OCI-LY7 (cell line): ENCODE results near the gene LRTM1. TPM values are rescaled to one million over a fixed set of nuclear protein-coding genes. Genes with fewer than 3 reads are reported as not detected.

Experiments used
- BruUV-seq: library from RNA; stranded (reverse); fragments of 400-500 nt; replicated peaks from 2 replicates; lab custom pipeline; 2021; lab: Mats Ljungman, UMichigan
- CTCF ChIA-PET: fragments of 300-600 bp; sonication (Branson Sonifier 250); formaldehyde crosslinking; loops from one replicate; lab custom pipeline; 2022; ENCODE audit warnings: antibody characterized with exemption; ENCODE audit not compliant: unreplicated experiment; lab: Charles Lee
- POLR2A ChIA-PET: fragments of 300-600 bp; sonication (Branson Sonifier 250); formaldehyde crosslinking; loops from one replicate; lab custom pipeline; 2022; ENCODE audit warnings: antibody characterized with exemption; lab: Charles Lee
- DNase-seq: peaks from one replicate; pipeline ENCODE4 v3.0.0-alpha.2; 2015; ENCODE audit warnings: low spot score
- H2AFZ ChIP-seq: fragments of 200-600 bp; sonication (generic), shearing (Covaris generic); 2 replicates; pipeline ENCODE4 v1.6.1; 2014; ENCODE audit warnings: mild to moderate bottlenecking, antibody characterized with exemption, low read length, moderate library complexity
- H3K27ac ChIP-seq: fragments of 200-600 bp; sonication (generic); 2 replicates; pipeline ENCODE4 v1.5.1; 2014; ENCODE audit warnings: mixed run types, low read depth, mild to moderate bottlenecking, moderate library complexity, low read length, inconsistent platforms; ENCODE audit not compliant: poor library complexity, severe bottlenecking
- H3K36me3 ChIP-seq: fragments of 200-600 bp; sonication (generic); 2 replicates; pipeline ENCODE4 v1.6.1; 2014; ENCODE audit warnings: mild to moderate bottlenecking, antibody characterized with exemption, low read length, moderate library complexity, mixed read lengths; ENCODE audit not compliant: insufficient read depth
- H3K4me1 ChIP-seq: fragments of 200-600 bp; sonication (generic); 2 replicates; pipeline ENCODE4 v1.5.1; 2014; ENCODE audit warnings: mild to moderate bottlenecking, low read length; ENCODE audit not compliant: insufficient read depth, poor library complexity, severe bottlenecking
- H3K4me2 ChIP-seq: fragments of 200-600 bp; sonication (generic); 2 replicates; pipeline ENCODE4 v1.6.1; 2014; ENCODE audit warnings: mild to moderate bottlenecking, low read length
- H3K4me3 ChIP-seq: fragments of 200-600 bp; sonication (generic); 2 replicates; pipeline ENCODE4 v1.5.1; 2014; ENCODE audit warnings: mild to moderate bottlenecking, low read depth, low read length; ENCODE audit not compliant: poor library complexity, severe bottlenecking
- H3K79me2 ChIP-seq: fragments of 200-600 bp; sonication (generic); 2 replicates; pipeline ENCODE4 v1.6.1; 2016; ENCODE audit warnings: low read depth, mild to moderate bottlenecking, low read length, moderate library complexity, mixed read lengths; ENCODE audit not compliant: insufficient read depth
- H3K9me2 ChIP-seq: fragments of 200-600 bp; sonication (generic); 2 replicates; pipeline ENCODE4 v1.6.1; 2016; ENCODE audit warnings: mild to moderate bottlenecking, low read length, mixed read lengths; ENCODE audit not compliant: insufficient read depth
- H3K9me3 ChIP-seq: fragments of 200-600 bp; sonication (generic); 2 replicates; pipeline ENCODE4 v1.6.1; 2014; ENCODE audit warnings: mild to moderate bottlenecking, mixed run types, low read length, mixed read lengths
- H4K20me1 ChIP-seq: fragments of 200-600 bp; sonication (generic); 2 replicates; pipeline ENCODE4 v1.6.1; 2014; ENCODE audit warnings: mild to moderate bottlenecking, antibody characterized with exemption, low read length, moderate library complexity, mixed read lengths; ENCODE audit not compliant: insufficient read depth
- CTCF ChIP-seq: fragments of 200-600 bp; sonication (generic); conservative IDR thresholded peaks from 2 replicates; pipeline ENCODE4 v1.5.1; 2014; ENCODE audit warnings: mild to moderate bottlenecking, antibody characterized with exemption, low read length, moderate library complexity, mixed read lengths
- EZH2phosphoT487 ChIP-seq: fragments of 200-600 bp; sonication (generic); IDR thresholded peaks from 2 replicates; pipeline ENCODE4 v1.6.1; 2018; ENCODE audit warnings: low read depth, borderline replicate concordance, mild to moderate bottlenecking, mixed run types, antibody characterized with exemption, low read length, moderate library complexity, mixed read lengths
- intact Hi-C: fragments of 100-400 bp; cut with micrococcal nuclease; formaldehyde crosslinking; loops from one replicate; pipeline ENCODE4 v1.10.0; 2022; ENCODE audit not compliant: unreplicated experiment
- total RNA-seq, 2 experiments: library from RNA; depleted of rRNA in 1 of 2; stranded (reverse); fragments of >200 nt in 1 of 2; shearing (Covaris generic) in 1 of 2; gene quantifications; 2 replicates each; pipeline ENCODE4 v1.2.3, GENCODE V29; 2014 to 2022

LRTM1 gene
- total RNA-seq, 2 experiments from 2014 or later, result not detected

- Histone ChIP-seq H4K20me1 (no peaks in the 10 kb centered on the region), H3K36me3 (no peaks in the 10 kb centered on the region), H3K4me3 (no peak overlapping the region), H3K79me2 (no peaks in the 10 kb centered on the region), H3K27ac (no peak overlapping the region), H3K9me2 (no peaks in the 10 kb centered on the region), H3K4me2 (no peak overlapping the region), H3K4me1 (no peaks in the 10 kb centered on the region), H3K9me3 (no peaks in the 10 kb centered on the region), H2AFZ (no peak overlapping the region)
- no peak for DNase-seq
- TF ChIP-seq CTCF (no peak), EZH2phosphoT487 (no peak)
- intact Hi-C loops, result no loop called here
- ChIA-PET CTCF (no interaction called here), POLR2A (interaction anchor here (0.6 kb wide), 1 partner anchor 1058 kb away, joined by 4 read pairs; no protein-coding TSS in a partner anchor)
- BruUV-seq, result no TSS peak
These were observed 11.9 kb upstream of the LRTM1 start for GRCh38 chr3:54939557-54940300.

DNA sequence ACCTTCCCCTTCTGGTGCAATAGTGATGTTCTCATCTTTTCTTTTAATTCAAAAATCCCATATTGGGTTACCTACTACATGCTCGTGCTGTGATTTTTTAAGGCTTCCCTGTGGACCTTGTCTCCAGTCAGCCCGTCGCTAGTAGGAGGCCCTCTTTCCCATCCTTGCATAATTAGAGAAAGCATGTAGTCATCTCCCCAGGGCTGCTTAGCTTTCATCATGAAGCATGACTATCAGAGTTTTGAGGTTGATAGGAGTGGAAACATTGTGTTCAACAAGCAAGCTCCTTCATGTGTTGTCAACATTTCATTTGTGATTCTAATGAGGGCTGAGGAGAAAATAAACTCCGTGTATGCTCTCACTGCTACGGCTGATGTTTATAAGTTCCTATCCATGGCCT lies 8.7 kb upstream of the LRTM1 start:
- Histone ChIP-seq H3K9me2 (no peaks in the 10 kb centered on the region), H3K79me2 (no peaks in the 10 kb centered on the region), H3K4me2 (no peak overlapping the region), H3K27ac (no peak overlapping the region), H3K9me3 (no peaks in the 10 kb centered on the region), H4K20me1 (no peaks in the 10 kb centered on the region), H3K36me3 (no peaks in the 10 kb centered on the region), H3K4me3 (no peak overlapping the region), H2AFZ (no peak overlapping the region), H3K4me1 (no peaks in the 10 kb centered on the region)
- no TSS peak for BruUV-seq
- CTCF ChIA-PET, result no interaction called here
- TF ChIP-seq EZH2phosphoT487 (no peak), CTCF (no peak)
- POLR2A ChIA-PET, result interaction anchor here (0.7 kb wide), 1 partner anchor 1657 kb away, joined by 3 read pairs; no protein-coding TSS in a partner anchor
- intact Hi-C loops, result no loop called here
- DNase-seq, result no peak

DNA sequence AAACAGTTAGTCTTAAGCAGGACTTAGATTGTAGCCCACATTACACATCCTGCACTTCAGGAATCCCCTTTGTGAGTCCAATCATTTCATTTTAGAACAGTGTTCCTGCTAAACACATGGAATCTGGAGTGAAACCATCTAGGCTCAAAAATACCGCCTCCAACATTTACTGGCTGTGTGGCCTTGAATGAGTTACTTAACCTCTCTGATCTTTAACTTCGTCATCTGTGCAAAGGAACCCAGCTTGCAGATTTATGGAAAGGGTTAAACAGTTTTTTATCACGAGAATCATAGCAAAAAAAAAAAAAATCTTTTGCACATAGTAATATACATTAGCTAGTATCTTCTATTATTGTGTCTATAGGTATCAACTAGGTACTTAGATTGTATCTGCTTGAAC lies 8.0 kb upstream of the LRTM1 start:
- no peak overlapping the region for H3K4me3 ChIP-seq
- TF ChIP-seq CTCF (no peak), EZH2phosphoT487 (no peak)
- no peaks in the 10 kb centered on the region for H4K20me1 ChIP-seq
- H2AFZ ChIP-seq, result no peak overlapping the region
- no peaks in the 10 kb centered on the region for H3K9me2 ChIP-seq
- BruUV-seq, result no TSS peak
- DNase-seq, result no peak
- POLR2A ChIA-PET, result interaction anchor here (0.6 to 0.7 kb wide), 2 partner anchors 678 to 1658 kb away, joined by 3 read pairs; no protein-coding TSS in a partner anchor
- CTCF ChIA-PET, result no interaction called here
- H3K36me3 ChIP-seq, result no peaks in the 10 kb centered on the region
- no peak overlapping the region for H3K27ac ChIP-seq
- intact Hi-C loops, result no loop called here
- no peaks in the 10 kb centered on the region for H3K9me3 ChIP-seq
- H3K79me2 ChIP-seq, result no peaks in the 10 kb centered on the region
- no peak overlapping the region for H3K4me2 ChIP-seq
- H3K4me1 ChIP-seq, result no peaks in the 10 kb centered on the region
